ENCODE data around the gene NADK. TPM values are rescaled to one million over a fixed set of nuclear protein-coding genes. Genes with fewer than 3 reads are reported as not detected.

Gene NADK
- total RNA-seq, 4 donors from 2014 or later: 55.5 to 78.3 (median 64.1) TPM

DNA sequence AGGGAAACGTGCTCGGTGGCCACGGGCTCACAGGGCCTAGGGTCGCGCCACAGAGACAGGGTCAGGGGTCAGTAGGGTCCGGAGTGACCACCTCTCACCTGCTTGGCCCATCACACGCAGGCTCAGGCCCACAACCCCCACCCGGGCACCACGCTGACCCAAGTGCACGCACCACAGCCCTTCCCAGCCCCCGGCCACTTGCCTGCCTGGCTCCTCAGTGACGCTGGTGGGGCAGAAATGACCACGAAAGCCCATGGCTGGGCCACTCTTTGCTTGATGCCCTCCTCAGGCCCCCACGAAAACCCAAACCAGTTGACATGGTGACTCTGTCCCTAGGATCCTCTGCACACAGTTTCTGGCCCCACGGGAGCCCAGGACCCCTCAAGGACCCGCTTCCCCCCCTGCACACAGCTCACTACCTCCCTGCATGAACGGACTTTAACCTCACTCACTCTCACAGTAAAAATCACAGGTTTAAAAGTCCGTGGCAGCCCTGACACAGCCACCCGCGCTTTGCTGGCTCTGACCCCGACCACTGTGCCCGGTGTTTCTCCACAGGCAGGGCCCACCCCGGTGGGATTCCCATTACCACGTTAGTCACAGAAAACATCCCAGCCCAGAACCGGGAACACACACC, 20.7 kb downstream of the NADK start:
- Histone ChIP-seq H3K27ac (no peak overlapping the region), H3K4me1 (peaks cover 13% of the 10 kb centered on the region), H3K4me3 (no peak overlapping the region), H3K36me3 (peaks cover 83% of the 10 kb centered on the region), H3K9me3 (no peaks in the 10 kb centered on the region), H3K27me3 (no peaks in the 10 kb centered on the region)
- 92% methylated on average over 24 of the region's 25 CpGs for WGBS
- TF ChIP-seq POLR2A (IDR thresholded peaks at IDR 0.05) (no peak), POLR2AphosphoS5 (IDR thresholded peaks at IDR 0.05) (no peak), EP300 (IDR thresholded peaks at IDR 0.05) (no peak)
- TF ChIP-seq, protein P1, sequence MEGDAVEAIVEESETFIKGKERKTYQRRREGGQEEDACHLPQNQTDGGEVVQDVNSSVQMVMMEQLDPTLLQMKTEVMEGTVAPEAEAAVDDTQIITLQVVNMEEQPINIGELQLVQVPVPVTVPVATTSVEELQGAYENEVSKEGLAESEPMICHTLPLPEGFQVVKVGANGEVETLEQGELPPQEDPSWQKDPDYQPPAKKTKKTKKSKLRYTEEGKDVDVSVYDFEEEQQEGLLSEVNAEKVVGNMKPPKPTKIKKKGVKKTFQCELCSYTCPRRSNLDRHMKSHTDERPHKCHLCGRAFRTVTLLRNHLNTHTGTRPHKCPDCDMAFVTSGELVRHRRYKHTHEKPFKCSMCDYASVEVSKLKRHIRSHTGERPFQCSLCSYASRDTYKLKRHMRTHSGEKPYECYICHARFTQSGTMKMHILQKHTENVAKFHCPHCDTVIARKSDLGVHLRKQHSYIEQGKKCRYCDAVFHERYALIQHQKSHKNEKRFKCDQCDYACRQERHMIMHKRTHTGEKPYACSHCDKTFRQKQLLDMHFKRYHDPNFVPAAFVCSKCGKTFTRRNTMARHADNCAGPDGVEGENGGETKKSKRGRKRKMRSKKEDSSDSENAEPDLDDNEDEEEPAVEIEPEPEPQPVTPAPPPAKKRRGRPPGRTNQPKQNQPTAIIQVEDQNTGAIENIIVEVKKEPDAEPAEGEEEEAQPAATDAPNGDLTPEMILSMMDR (IDR thresholded peaks at IDR 0.05): no peak
- DNase-seq (ENCODE audit: low spot score in 2 of 2): no peak

DNA sequence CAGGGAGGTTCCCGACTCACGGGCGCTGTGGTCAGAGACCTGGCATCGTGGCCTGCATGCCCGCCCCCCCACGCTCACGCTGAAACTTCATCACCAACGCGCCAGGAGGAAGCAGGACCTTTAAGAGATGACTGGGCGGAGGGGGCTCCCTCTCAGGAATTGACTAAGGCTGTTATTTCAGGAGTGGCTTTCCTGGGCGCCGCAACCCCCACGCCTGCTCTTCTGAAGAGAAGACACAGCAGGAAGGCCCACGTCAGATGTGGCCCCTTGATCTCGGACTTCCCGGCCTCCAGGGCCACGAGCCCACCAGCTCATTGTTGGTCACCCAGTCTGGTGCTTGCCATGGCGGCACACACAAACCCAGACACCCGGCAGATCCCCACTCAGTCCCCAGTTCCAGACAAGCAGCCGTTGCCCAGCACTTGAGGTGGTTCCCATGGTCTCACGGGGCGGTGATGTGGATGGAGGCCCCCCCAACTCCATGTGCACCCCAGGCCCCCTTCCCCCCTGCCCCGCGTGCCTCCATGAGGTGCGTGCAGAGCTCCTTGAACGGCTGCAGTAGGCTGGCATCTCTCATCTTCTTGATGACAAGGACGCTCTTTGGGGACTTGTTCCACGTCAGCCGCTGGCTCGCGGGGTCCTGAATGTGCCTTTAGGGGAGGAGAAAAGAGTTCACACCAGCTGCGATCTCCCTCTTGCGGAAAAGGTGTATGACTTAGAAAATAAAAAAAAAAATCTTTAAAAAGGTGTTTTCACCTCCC, 21.4 kb downstream of the NADK start:
- Histone ChIP-seq H3K27me3 (no peaks in the 10 kb centered on the region), H3K9me3 (no peaks in the 10 kb centered on the region), H3K4me3 (no peak overlapping the region), H3K36me3 (peaks cover 83% of the 10 kb centered on the region), H3K4me1 (peaks cover 13% of the 10 kb centered on the region), H3K27ac (no peak overlapping the region)
- WGBS: 91% methylated on average over 28 of the region's 33 CpGs
- no peak for TF ChIP-seq POLR2AphosphoS5 (IDR thresholded peaks at IDR 0.05)
- TF ChIP-seq POLR2A (IDR thresholded peaks at IDR 0.05): no peak
- TF ChIP-seq EP300 (IDR thresholded peaks at IDR 0.05): no peak
- TF ChIP-seq, protein P1 (IDR thresholded peaks at IDR 0.05): no peak
- DNase-seq (ENCODE audit: low spot score in 2 of 2): no peak

DNA sequence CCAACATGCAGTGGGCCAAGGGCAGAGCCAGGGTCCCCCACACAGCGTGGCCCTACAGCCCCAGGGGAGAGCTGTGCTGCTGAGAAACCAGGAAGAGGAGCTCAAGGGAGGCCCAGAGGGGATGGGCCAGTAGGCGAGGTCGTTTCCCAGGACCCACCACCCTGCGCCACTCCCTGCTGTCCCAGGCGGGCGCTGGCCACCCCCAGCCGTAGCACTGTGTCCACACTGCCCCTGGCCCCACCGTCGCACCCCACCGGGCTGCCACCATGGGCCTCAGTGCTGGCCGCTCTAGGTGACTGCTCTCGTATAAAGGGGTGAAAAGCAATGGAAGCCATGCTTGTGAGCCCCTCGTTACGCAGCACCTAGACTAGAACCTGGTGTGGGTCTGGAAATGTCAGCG, 22.4 kb downstream of the NADK start:
- no peak for DNase-seq (ENCODE audit: low spot score in 2 of 2)
- H3K4me3 ChIP-seq: no peak overlapping the region
- H3K27ac ChIP-seq: no peak overlapping the region
- WGBS: 96% methylated on average over 3 of the region's 15 CpGs
- H3K9me3 ChIP-seq: no peaks in the 10 kb centered on the region
- peaks cover 74% of the 10 kb centered on the region for H3K36me3 ChIP-seq
- H3K27me3 ChIP-seq: no peaks in the 10 kb centered on the region
- H3K4me1 ChIP-seq: peaks cover 13% of the 10 kb centered on the region
- TF ChIP-seq, protein P1 (IDR thresholded peaks at IDR 0.05): no peak
- TF ChIP-seq POLR2AphosphoS5 (IDR thresholded peaks at IDR 0.05) (no peak), POLR2A (IDR thresholded peaks at IDR 0.05) (no peak), EP300 (IDR thresholded peaks at IDR 0.05) (no peak)

DNA sequence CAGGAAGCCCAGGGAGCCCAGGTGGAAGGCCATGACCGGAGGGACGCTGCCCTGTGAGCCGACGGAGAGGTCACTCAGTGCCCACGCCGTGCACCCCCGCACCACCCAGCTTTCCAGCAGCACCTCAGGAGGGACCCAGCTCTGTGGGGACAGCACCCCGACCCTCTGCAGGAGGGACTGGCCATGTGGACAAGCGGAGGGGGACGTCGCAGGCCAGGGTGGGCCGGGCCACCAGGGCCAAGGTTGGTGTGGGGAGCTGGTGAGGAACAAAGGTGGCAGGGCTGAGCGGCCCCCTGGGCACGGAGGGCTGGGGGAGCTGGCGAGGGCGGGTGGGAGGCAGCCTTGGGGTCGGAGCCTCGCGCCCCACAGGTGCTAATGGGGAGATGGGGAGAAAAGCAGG, 22.8 kb downstream of the NADK start:
- Histone ChIP-seq H3K4me1 (peaks cover 13% of the 10 kb centered on the region), H3K9me3 (no peaks in the 10 kb centered on the region), H3K36me3 (peaks cover 70% of the 10 kb centered on the region), H3K4me3 (no peak overlapping the region), H3K27me3 (no peaks in the 10 kb centered on the region), H3K27ac (no peak overlapping the region)
- DNase-seq (ENCODE audit: low spot score in 2 of 2): no peak
- 87% methylated on average over 12 of the region's 19 CpGs for WGBS
- TF ChIP-seq, protein P1 (IDR thresholded peaks at IDR 0.05): no peak
- no peak for TF ChIP-seq POLR2AphosphoS5 (IDR thresholded peaks at IDR 0.05)
- TF ChIP-seq EP300 (IDR thresholded peaks at IDR 0.05): no peak
- no peak for TF ChIP-seq POLR2A (IDR thresholded peaks at IDR 0.05)

DNA sequence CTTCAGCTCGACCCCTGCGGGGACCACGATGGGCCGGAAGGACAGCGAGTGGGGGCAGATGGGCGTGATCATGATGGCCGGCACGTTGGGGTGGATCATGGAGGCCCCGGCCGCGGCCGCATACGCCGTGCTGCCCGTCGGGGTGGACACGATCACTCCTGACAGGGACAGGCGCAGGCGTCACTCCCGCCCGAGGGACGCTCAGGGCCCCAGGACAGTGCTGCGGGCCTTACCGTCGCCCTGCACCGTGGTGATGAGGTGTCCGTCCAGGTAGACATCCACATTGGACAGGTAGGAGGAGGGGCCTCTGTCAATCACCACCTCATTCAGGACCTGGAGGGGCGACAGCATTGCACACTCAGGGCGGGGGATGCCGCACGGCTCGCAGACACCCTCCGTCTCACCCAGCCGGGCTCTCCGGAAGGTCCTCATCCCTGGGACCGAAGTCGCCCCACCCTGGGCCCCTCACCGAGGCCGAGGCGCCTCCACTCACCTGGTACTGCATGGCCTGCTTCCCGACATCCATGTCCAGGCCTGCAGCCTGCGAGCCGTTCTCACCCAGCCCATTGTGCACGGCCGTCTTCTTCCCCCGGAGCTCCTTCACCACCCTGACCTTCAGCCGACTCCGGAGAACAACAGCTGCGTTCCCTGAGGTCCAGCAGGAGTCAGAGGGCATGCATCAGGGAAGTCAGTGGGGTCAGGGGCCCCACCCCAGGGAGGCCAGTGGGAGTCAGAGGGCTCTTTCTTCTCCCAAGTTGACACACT, 24.0 kb downstream of the NADK start:
- 94% methylated on average over 16 of the region's 49 CpGs for WGBS
- TF ChIP-seq POLR2AphosphoS5 (IDR thresholded peaks at IDR 0.05): no peak
- TF ChIP-seq EP300 (IDR thresholded peaks at IDR 0.05): no peak
- TF ChIP-seq, protein P1 (IDR thresholded peaks at IDR 0.05): no peak
- TF ChIP-seq POLR2A (IDR thresholded peaks at IDR 0.05): no peak
- H3K27ac ChIP-seq: no peak overlapping the region
- no peak overlapping the region for H3K4me3 ChIP-seq
- H3K36me3 ChIP-seq: peaks cover 58% of the 10 kb centered on the region
- no peak for DNase-seq (ENCODE audit: low spot score in 2 of 2)
- no peaks in the 10 kb centered on the region for H3K9me3 ChIP-seq
- no peaks in the 10 kb centered on the region for H3K27me3 ChIP-seq
- H3K4me1 ChIP-seq: peaks cover 10% of the 10 kb centered on the region
